ENCODE measurements around the gene TOR2A.

GRCh38 chr9:127711831-127712274 is 23.2 kb downstream of the TOR2A start:
- TF ChIP-seq EZH2 (IDR thresholded peaks at IDR 0.05; ENCODE audit: low read depth), result no peak
- TF ChIP-seq CTCF (conservative IDR thresholded peaks at IDR 0.05), result no peak
